ENCODE results near the gene PWP2.

Gene PWP2

GRCh38 chr21:44086636-44087425 lies 20.4 kb upstream of the PWP2 start:
- Histone ChIP-seq H3K9me3 (ENCODE audit: insufficient read depth, low read length) (no peaks in the 10 kb centered on the region), H3K79me2 (ENCODE audit: low read length) (no peaks in the 10 kb centered on the region), H3K4me1 (ENCODE audit: low read length) (no peaks in the 10 kb centered on the region), H2AFZ (ENCODE audit: low read depth, low read length) (no peak overlapping the region), H4K20me1 (ENCODE audit: insufficient read depth, low read length) (no peaks in the 10 kb centered on the region), H3K4me3 (ENCODE audit: low read length) (no peak overlapping the region), H3K27ac (ENCODE audit: low read length) (no peak overlapping the region), H3K36me3 (replicated peaks; ENCODE audit: low read depth, low read length) (peaks cover 27% of the 10 kb centered on the region), H3K27me3 (ENCODE audit: low read depth, low read length) (no peaks in the 10 kb centered on the region), H3K9ac (ENCODE audit: low read length) (no peak overlapping the region), H3K4me2 (ENCODE audit: low read length) (no peak overlapping the region)
- TF ChIP-seq, protein P1, sequence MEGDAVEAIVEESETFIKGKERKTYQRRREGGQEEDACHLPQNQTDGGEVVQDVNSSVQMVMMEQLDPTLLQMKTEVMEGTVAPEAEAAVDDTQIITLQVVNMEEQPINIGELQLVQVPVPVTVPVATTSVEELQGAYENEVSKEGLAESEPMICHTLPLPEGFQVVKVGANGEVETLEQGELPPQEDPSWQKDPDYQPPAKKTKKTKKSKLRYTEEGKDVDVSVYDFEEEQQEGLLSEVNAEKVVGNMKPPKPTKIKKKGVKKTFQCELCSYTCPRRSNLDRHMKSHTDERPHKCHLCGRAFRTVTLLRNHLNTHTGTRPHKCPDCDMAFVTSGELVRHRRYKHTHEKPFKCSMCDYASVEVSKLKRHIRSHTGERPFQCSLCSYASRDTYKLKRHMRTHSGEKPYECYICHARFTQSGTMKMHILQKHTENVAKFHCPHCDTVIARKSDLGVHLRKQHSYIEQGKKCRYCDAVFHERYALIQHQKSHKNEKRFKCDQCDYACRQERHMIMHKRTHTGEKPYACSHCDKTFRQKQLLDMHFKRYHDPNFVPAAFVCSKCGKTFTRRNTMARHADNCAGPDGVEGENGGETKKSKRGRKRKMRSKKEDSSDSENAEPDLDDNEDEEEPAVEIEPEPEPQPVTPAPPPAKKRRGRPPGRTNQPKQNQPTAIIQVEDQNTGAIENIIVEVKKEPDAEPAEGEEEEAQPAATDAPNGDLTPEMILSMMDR (IDR thresholded peaks at IDR 0.05; ENCODE audit: low read depth, low read length): no peak
- TF ChIP-seq EZH2phosphoT487 (IDR thresholded peaks at IDR 0.05; ENCODE audit: low read depth): no peak

GRCh38 chr21:44087426-44088400 lies 19.5 kb upstream of the PWP2 start:
- Histone ChIP-seq H3K27ac (ENCODE audit: low read length) (no peak overlapping the region), H3K4me2 (ENCODE audit: low read length) (no peak overlapping the region), H3K4me3 (ENCODE audit: low read length) (no peak overlapping the region), H3K36me3 (replicated peaks; ENCODE audit: low read depth, low read length) (peaks cover 31% of the 10 kb centered on the region), H3K9ac (ENCODE audit: low read length) (no peak overlapping the region), H3K27me3 (ENCODE audit: low read depth, low read length) (no peaks in the 10 kb centered on the region), H3K9me3 (ENCODE audit: insufficient read depth, low read length) (no peaks in the 10 kb centered on the region), H3K4me1 (ENCODE audit: low read length) (no peaks in the 10 kb centered on the region), H2AFZ (ENCODE audit: low read depth, low read length) (no peak overlapping the region), H4K20me1 (ENCODE audit: insufficient read depth, low read length) (no peaks in the 10 kb centered on the region), H3K79me2 (ENCODE audit: low read length) (no peaks in the 10 kb centered on the region)
- no peak for TF ChIP-seq EZH2phosphoT487 (IDR thresholded peaks at IDR 0.05; ENCODE audit: low read depth)
- TF ChIP-seq, protein P1 (IDR thresholded peaks at IDR 0.05; ENCODE audit: low read depth, low read length): no peak

GRCh38 chr21:44088401-44088780 lies 18.8 kb upstream of the PWP2 start:
- Histone ChIP-seq H3K9ac (ENCODE audit: low read length) (no peak overlapping the region), H2AFZ (ENCODE audit: low read depth, low read length) (no peak overlapping the region), H3K27ac (ENCODE audit: low read length) (no peak overlapping the region), H3K4me3 (ENCODE audit: low read length) (no peak overlapping the region), H3K79me2 (ENCODE audit: low read length) (no peaks in the 10 kb centered on the region), H3K27me3 (ENCODE audit: low read depth, low read length) (no peaks in the 10 kb centered on the region), H3K4me2 (ENCODE audit: low read length) (no peak overlapping the region), H3K36me3 (replicated peaks; ENCODE audit: low read depth, low read length) (peaks cover 24% of the 10 kb centered on the region), H4K20me1 (ENCODE audit: insufficient read depth, low read length) (no peaks in the 10 kb centered on the region), H3K4me1 (ENCODE audit: low read length) (no peaks in the 10 kb centered on the region), H3K9me3 (ENCODE audit: insufficient read depth, low read length) (no peaks in the 10 kb centered on the region)
- TF ChIP-seq EZH2phosphoT487 (IDR thresholded peaks at IDR 0.05; ENCODE audit: low read depth): no peak
- TF ChIP-seq, protein P1 (IDR thresholded peaks at IDR 0.05; ENCODE audit: low read depth, low read length): no peak
